Transverse colon (tissue), 4 donors: ENCODE results near the gene BTG4. TPM values are rescaled to one million over a fixed set of nuclear protein-coding genes. Genes with fewer than 3 reads are reported as not detected.

Experiments
- DNase-seq: peaks from one replicate; pipeline ENCODE4 v3.0.0-alpha.2; 2019
- H3K27ac ChIP-seq, 4 donors: fragments of 200-600 bp; sonication (generic); 2 replicates each; pipeline ENCODE4 v1.5.1; 2016 to 2018; ENCODE audit warnings: inconsistent platforms in 4 of 4
- H3K27me3 ChIP-seq: fragments of 200-600 bp; sonication (generic); 2 replicates; pipeline ENCODE4 v1.5.1; 2017; ENCODE audit warnings: inconsistent platforms
- H3K36me3 ChIP-seq, 4 donors: fragments of 200-600 bp; sonication (generic); 2 replicates each; pipeline ENCODE4 v1.5.1; 2017 to 2019; ENCODE audit warnings: inconsistent platforms in 4 of 4
- H3K4me1 ChIP-seq, 4 donors: fragments of 200-600 bp; sonication (generic); 2 replicates each; pipeline ENCODE4 v1.5.1; 2017 to 2020; ENCODE audit warnings: inconsistent platforms in 4 of 4
- H3K4me3 ChIP-seq, 4 donors: fragments of 200-600 bp; sonication (generic); 1 replicate in 1 of 4; 2 replicates in 3 of 4; pipeline versions ENCODE4 v1.5.1 to v1.6.1; 2017 to 2019; ENCODE audit warnings: inconsistent platforms in 4 of 4
- H3K9me3 ChIP-seq, 2 donors: fragments of 200-600 bp; sonication (generic); 2 replicates each; pipeline ENCODE4 v1.5.1; 2017 to 2019; ENCODE audit warnings: inconsistent platforms in 2 of 2
- EP300 ChIP-seq: sonication (generic); formaldehyde crosslinking; IDR thresholded peaks from one replicate; pipeline ENCODE4 v1.6.1; 2017; ENCODE audit warnings: antibody characterized with exemption, low read depth
- POLR2A ChIP-seq: fragments of 450-650 bp; IDR thresholded peaks from one replicate; pipeline ENCODE4 v1.6.1; 2016; ENCODE audit warnings: antibody characterized with exemption, mild to moderate bottlenecking, moderate library complexity
- POLR2AphosphoS5 ChIP-seq, 3 donors: sonication (generic); formaldehyde crosslinking; IDR thresholded peaks; one replicate each; pipeline ENCODE4 v1.6.1; 2016; ENCODE audit warnings: antibody characterized with exemption in 3 of 3
- WGBS, 2 donors: methylation state at CpG; one replicate each; pipeline ENCODE4 v1.1.5; 2018; ENCODE audit warnings: low coverage in 1 of 2; 5-methylcytosine and 5-hydroxymethylcytosine counted together
- in situ Hi-C, 4 donors: fragments of 200-750 bp; cut with MboI; loops; one replicate each; pipeline versions ENCODE4 v1.15.0 to v1.15.1; 2017; ENCODE audit warnings: low sequenced_read_pairs in 3 of 4, low pct_ligation_motif_present in 1 of 4, low pct_unique_long_range_greater_than_20kb in 1 of 4
- intact Hi-C: fragments of 100-400 bp; cut with DNase I; formaldehyde crosslinking; loops from one replicate; pipeline ENCODE4 v1.15.1; 2023; ENCODE audit warnings: low total_unique reads
- small RNA-seq, 4 donors: library from RNA; depleted of rRNA; stranded (forward); fragments of <200 nt; gene quantifications; one replicate each; pipeline ENCODE3, GENCODE V24; 2016
- total RNA-seq, 4 donors: library from RNA; depleted of rRNA; stranded (reverse); fragments of >200 nt; gene quantifications; one replicate each; pipeline ENCODE4 v1.1.0, GENCODE V29; 2016
- TF ChIP-seq, protein P1 (sequence below), 5 experiments: fragments of 200-600 bp in 3 of 5; fragments of 450-650 bp in 2 of 5; sonication (generic) in 3 of 5; IDR thresholded peaks; 1 replicate in 2 of 5; 2 replicates in 3 of 5; pipeline ENCODE4 v1.5.1; 2016 to 2017; ENCODE audit warnings: antibody characterized with exemption in 5 of 5, inconsistent platforms in 3 of 5, mild to moderate bottlenecking in 2 of 5, moderate library complexity in 1 of 5

Gene BTG4
- total RNA-seq, 4 donors from 2014 or later, result not detected

DNA sequence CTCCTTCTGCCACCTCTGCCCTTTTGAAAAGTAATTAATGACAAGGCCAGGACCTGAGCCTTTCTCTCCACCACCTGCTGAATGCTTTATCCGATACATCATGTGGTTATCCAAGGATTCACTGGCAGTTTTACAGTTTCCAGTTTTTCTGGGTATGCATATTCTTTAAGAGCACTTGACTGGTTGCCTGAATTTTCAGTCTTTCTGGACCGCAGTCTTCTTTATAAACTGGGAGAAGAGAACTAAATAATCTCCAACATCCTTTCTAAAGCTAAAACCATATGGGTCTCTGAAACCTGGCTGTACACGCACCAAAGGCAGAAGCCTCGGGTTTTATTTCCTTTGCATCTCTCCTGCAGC lies 65.1 kb downstream of the BTG4 start:
- no peaks in the 10 kb centered on the region for H3K9me3 ChIP-seq
- no peak for DNase-seq
- H3K27ac ChIP-seq, result no peak overlapping the region
- H3K4me1 ChIP-seq, result peaks cover 0 to 9% (median 4%) of the 10 kb centered on the region in 4 donors
- TF ChIP-seq, protein P1, sequence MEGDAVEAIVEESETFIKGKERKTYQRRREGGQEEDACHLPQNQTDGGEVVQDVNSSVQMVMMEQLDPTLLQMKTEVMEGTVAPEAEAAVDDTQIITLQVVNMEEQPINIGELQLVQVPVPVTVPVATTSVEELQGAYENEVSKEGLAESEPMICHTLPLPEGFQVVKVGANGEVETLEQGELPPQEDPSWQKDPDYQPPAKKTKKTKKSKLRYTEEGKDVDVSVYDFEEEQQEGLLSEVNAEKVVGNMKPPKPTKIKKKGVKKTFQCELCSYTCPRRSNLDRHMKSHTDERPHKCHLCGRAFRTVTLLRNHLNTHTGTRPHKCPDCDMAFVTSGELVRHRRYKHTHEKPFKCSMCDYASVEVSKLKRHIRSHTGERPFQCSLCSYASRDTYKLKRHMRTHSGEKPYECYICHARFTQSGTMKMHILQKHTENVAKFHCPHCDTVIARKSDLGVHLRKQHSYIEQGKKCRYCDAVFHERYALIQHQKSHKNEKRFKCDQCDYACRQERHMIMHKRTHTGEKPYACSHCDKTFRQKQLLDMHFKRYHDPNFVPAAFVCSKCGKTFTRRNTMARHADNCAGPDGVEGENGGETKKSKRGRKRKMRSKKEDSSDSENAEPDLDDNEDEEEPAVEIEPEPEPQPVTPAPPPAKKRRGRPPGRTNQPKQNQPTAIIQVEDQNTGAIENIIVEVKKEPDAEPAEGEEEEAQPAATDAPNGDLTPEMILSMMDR (IDR thresholded peaks at IDR 0.05), result no peak
- TF ChIP-seq POLR2AphosphoS5 (IDR thresholded peaks at IDR 0.05) (no peak), POLR2A (no peak), EP300 (no peak)
- in situ Hi-C loops, result loop anchor here (5.0 to 25.0 kb wide), 4 partner anchors 165 to 1260 kb away; no protein-coding TSS in a partner anchor
- WGBS, 2 donors, result 85 to 92% methylated on average over 4 of the region's 4 CpGs
- H3K36me3 ChIP-seq, result no peaks in the 10 kb centered on the region
- intact Hi-C loops, result loop anchor here (2.0 kb wide), 1 partner anchor 164 kb away; no protein-coding TSS in a partner anchor
- H3K27me3 ChIP-seq, result no peaks in the 10 kb centered on the region
- H3K4me3 ChIP-seq, result no peak overlapping the region

DNA sequence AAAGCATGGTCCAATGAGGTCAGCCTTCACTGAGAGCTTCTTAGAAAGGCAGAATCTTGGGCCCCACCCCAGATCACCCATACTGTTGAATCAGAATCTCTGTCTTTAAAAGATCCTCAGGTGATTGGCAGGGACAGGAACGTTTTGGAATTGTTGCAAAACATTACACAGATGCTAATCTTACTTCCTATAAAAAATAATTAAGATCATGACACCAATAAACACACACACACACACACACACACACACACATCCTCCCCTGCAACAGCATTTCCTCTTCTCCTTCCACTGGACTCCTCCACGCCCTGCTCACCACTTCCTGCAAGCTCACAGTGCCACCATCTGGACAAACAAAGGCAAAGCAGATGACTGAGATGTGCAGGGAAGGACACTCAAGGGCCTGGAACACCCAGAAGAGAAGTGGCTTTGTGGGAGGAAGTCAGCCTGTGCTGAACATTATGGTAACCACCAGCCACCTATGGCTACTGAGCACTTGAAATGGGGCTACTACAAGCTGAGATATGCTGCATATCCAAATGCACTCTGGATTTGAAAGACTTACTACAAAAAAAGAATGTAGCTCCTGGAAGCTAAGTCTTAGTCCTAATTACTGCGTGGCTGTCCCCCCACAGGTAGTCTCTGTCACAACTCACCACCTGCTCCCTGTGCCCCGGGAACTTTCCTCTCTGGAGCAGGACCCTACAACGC lies 65.6 kb downstream of the BTG4 start:
- no peak for TF ChIP-seq POLR2AphosphoS5 (IDR thresholded peaks at IDR 0.05)
- TF ChIP-seq, protein P1 (IDR thresholded peaks at IDR 0.05), result peak; percentile 71 to 97 (median 75)
- in situ Hi-C loops, result loop anchor here (5.0 to 25.0 kb wide), 4 partner anchors 164 to 1259 kb away; no protein-coding TSS in a partner anchor
- 40% methylated on average over 5 of the region's 5 CpGs; no CpG with 5 or more reads in 1 of the 2 donors for WGBS, 2 donors

DNA sequence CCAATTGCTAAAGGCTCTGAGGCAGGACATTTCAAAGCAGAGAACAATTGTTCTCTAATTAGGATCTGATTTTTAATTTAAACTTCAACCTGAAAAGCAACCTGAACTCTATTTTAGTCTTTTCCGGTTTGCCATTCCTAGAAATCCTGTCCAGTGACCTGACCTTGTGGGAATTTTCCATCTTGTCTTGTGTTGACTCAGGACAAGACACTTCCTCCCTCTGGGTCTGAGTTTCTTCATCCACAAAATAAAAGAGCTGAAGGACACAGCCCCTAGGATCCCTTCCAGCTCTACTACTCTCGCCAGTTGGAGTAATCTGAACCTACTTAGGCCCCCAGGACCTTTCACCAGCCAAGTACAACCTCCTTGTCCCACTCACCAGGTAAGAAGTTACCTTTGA lies 66.6 kb downstream of the BTG4 start:
- no peaks in the 10 kb centered on the region for H3K36me3 ChIP-seq
- H3K4me3 ChIP-seq, result no peak overlapping the region
- TF ChIP-seq, protein P1 (IDR thresholded peaks at IDR 0.05), result no peak
- TF ChIP-seq EP300 (no peak), POLR2A (no peak), POLR2AphosphoS5 (IDR thresholded peaks at IDR 0.05) (no peak)
- 79% methylated on average over 2 of the region's 2 CpGs for WGBS, 2 donors
- in situ Hi-C loops (loop anchor here (5.0 to 25.0 kb wide), 4 partner anchors 163 to 1258 kb away; no protein-coding TSS in a partner anchor), intact Hi-C loops (no loop called here)
- H3K27ac ChIP-seq, result peak overlapping the region in 1 of 4 donors; percentile 44
- no peak for DNase-seq
- H3K9me3 ChIP-seq, result no peaks in the 10 kb centered on the region
- peaks cover 0 to 16% (median 11%) of the 10 kb centered on the region in 4 donors for H3K4me1 ChIP-seq
- no peaks in the 10 kb centered on the region for H3K27me3 ChIP-seq

More for the DNA sequence above, 65.6 kb downstream of the BTG4 start:
- intact Hi-C loops, result loop anchor here (2.0 kb wide), 1 partner anchor 164 kb away; no protein-coding TSS in a partner anchor
- no peaks in the 10 kb centered on the region for H3K9me3 ChIP-seq
- H3K27ac ChIP-seq, result peak overlapping the region in 1 of 4 donors; percentile 44
- no peaks in the 10 kb centered on the region for H3K27me3 ChIP-seq
- DNase-seq, result peak; percentile 83
- peaks cover 0 to 9% (median 4%) of the 10 kb centered on the region in 4 donors for H3K4me1 ChIP-seq
- H3K36me3 ChIP-seq, result no peaks in the 10 kb centered on the region
- no peak overlapping the region for H3K4me3 ChIP-seq

Small RNAs within 50 kb of the gene (small RNA-seq; reads per million reads assigned to genes)
- gene MIR34B (0 to 1.1 (median 0.53) reads per million in 4 donors), gene MIR34C (1.2 to 7.7 (median 3.2) reads per million in 4 donors)

Other genes with a start within 250 kb of the BTG4 start
- 1 to 10 TPM; 6.0 to 9.6 (median 7.1) TPM for gene POU2AF3, start 213.8 kb downstream of the BTG4 start, total RNA-seq
- 10 to 100 TPM in 1 of 4 donors, 1 to 10 TPM in 3; 1.4 to 19.8 (median 2.9) TPM for gene POU2AF1, start 133.1 kb downstream of the BTG4 start, total RNA-seq
- gene HOATZ, start 2.4 kb upstream of the BTG4 start, total RNA-seq, result not detected
- 10 to 100 TPM in 2 of 4 donors, 1 to 10 TPM in 2; 5.6 to 19.7 (median 10.3) TPM for gene LAYN, start 28.3 kb upstream of the BTG4 start, total RNA-seq
- 10 to 100 TPM in 3 of 4 donors, 1 to 10 TPM in 1; 6.6 to 19.1 (median 16.2) TPM for gene SIK2, start 90.1 kb upstream of the BTG4 start, total RNA-seq